ENCODE results near the gene RBM33.

RBM33 gene

DNA sequence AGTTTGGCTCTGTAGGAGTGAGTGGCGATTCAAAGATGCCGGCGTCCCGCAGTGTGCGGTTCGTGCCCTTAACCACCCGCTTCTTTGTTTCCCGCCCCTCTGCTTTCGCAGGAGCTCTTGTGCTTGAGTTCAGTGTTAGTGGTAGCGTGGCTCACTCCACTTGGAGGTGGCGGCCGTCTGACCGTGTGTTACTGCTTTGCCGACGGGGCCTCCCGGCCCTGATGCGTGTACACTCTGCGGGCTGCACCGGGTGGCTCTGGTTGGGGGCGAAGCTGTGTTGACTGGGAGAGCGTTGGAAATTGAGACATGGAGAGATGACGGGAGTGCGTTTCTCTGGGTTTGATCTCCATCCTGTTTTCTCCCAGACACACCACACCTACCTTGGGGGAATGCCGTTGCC lies 136.4 kb downstream of the RBM33 start:
- Histone ChIP-seq H3K4me1 (ENCODE audit: control insufficient read depth, insufficient read depth, low read length) (no peaks in the 10 kb centered on the region), H3K36me3 (ENCODE audit: control insufficient read depth in 2 of 2, insufficient read depth in 1 of 2, low read length in 2 of 2) (peaks cover 0 to 77% of the 10 kb centered on the region in 2 experiments; a peak in 1 of 3 replicates), H3K4me3 (ENCODE audit: low read depth, low read length) (no peak overlapping the region), H3K27ac (ENCODE audit: extremely low read depth, low read depth, low read length) (no peak overlapping the region), H3K9me3 (ENCODE audit: control insufficient read depth, insufficient read depth, low read depth, low read length) (no peaks in the 10 kb centered on the region)
- ChIA-PET POLR2A (no interaction called here), CTCF (interaction anchor here (0.6 kb wide), 1 partner anchor 400 kb away, joined by 3 read pairs; no protein-coding TSS in a partner anchor)
- no peak for TF ChIP-seq ZNF157 (tag by site-specific recombination; IDR thresholded peaks at IDR 0.05)
- no peak for TF ChIP-seq ZNF624 (tag by site-specific recombination; IDR thresholded peaks at IDR 0.05)

DNA sequence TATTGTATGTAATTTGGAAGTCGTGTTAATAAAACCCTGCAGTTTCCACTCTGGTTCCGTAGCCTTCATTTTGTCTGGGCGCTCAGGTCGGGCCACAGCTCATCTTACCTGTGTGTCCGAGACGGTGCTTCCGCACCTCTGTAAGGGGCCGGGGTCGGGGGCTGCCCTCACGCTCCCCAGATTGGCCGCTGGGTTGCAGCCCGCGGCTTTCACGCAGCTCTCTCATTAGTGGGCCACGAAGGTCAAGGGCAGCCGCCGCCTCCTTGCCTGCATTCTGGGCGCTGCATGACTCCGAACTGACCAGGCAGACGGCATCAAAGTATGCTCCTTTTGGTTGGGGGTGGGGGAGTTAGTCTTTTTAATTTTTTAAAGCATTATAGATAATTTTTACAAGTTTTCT lies 137.0 kb downstream of the RBM33 start:
- ChIA-PET POLR2A (no interaction called here), CTCF (no interaction called here)
- TF ChIP-seq ZFP41 (tag by site-specific recombination; IDR thresholded peaks at IDR 0.05; ENCODE audit: borderline replicate concordance) (no peak), ZNF16 (tag by site-specific recombination; IDR thresholded peaks at IDR 0.05; ENCODE audit: low read depth) (no peak), KLF7 (tag by site-specific recombination; IDR thresholded peaks at IDR 0.05; ENCODE audit: borderline replicate concordance) (no peak), SALL2 (tag by site-specific recombination; IDR thresholded peaks at IDR 0.05; ENCODE audit: borderline replicate concordance) (no peak), ZBTB44 (tag by site-specific recombination; IDR thresholded peaks at IDR 0.05) (no peak), ZSCAN30 (tag by site-specific recombination; IDR thresholded peaks at IDR 0.05) (no peak), ZNF280D (tag by site-specific recombination; IDR thresholded peaks at IDR 0.05) (no peak), ZNF623 (tag by site-specific recombination; IDR thresholded peaks at IDR 0.05) (no peak)
- no peaks in the 10 kb centered on the region for H3K9me3 ChIP-seq (ENCODE audit: control insufficient read depth, insufficient read depth, low read depth, low read length)
- H3K36me3 ChIP-seq (ENCODE audit: control insufficient read depth in 2 of 2, insufficient read depth in 1 of 2, low read length in 2 of 2): peaks cover 0 to 72% of the 10 kb centered on the region in 2 experiments; a peak in 1 of 3 replicates
- H3K27ac ChIP-seq (ENCODE audit: extremely low read depth, low read depth, low read length): no peak overlapping the region
- no peaks in the 10 kb centered on the region for H3K4me1 ChIP-seq (ENCODE audit: control insufficient read depth, insufficient read depth, low read length)
- no peak overlapping the region for H3K4me3 ChIP-seq (ENCODE audit: low read depth, low read length)

GRCh38 chr7:155782466-155782865 lies 138.0 kb downstream of the RBM33 start:
- no peaks in the 10 kb centered on the region for H3K9me3 ChIP-seq (ENCODE audit: control insufficient read depth, insufficient read depth, low read depth, low read length)
- TF ChIP-seq FEZF1 (tag by site-specific recombination; IDR thresholded peaks at IDR 0.05): no peak
- no peak for TF ChIP-seq ZNF2 (tag by site-specific recombination; IDR thresholded peaks at IDR 0.05)
- no peak for TF ChIP-seq ZBTB48 (tag by site-specific recombination; IDR thresholded peaks at IDR 0.05)
- no peak for TF ChIP-seq ZNF777 (tag by site-specific recombination; IDR thresholded peaks at IDR 0.05; ENCODE audit: borderline replicate concordance)
- no peak for TF ChIP-seq ZNF114 (tag by site-specific recombination; IDR thresholded peaks at IDR 0.05)
- TF ChIP-seq ZNF280D (tag by site-specific recombination; IDR thresholded peaks at IDR 0.05): no peak
- TF ChIP-seq SCRT1 (tag by site-specific recombination; IDR thresholded peaks at IDR 0.05; ENCODE audit: borderline replicate concordance): no peak
- TF ChIP-seq ZNF311 (tag by site-specific recombination; IDR thresholded peaks at IDR 0.05; ENCODE audit: borderline replicate concordance): no peak
- no peak for TF ChIP-seq GLIS1 (tag by site-specific recombination; IDR thresholded peaks at IDR 0.05)
- no peak for TF ChIP-seq ZNF473 (tag by site-specific recombination; IDR thresholded peaks at IDR 0.05)
- TF ChIP-seq ZNF350 (tag by site-specific recombination; IDR thresholded peaks at IDR 0.05): no peak
- no peak for TF ChIP-seq ZBTB21 (tag by site-specific recombination; IDR thresholded peaks at IDR 0.05)
- TF ChIP-seq PRDM1 (tag by site-specific recombination; IDR thresholded peaks at IDR 0.05): no peak
- TF ChIP-seq SETDB1 (IDR thresholded peaks at IDR 0.05; ENCODE audit: insufficient read length, low read length): no peak
- TF ChIP-seq SP2 (tag by site-specific recombination; IDR thresholded peaks at IDR 0.05): no peak
- no peak for TF ChIP-seq ZNF677 (tag by site-specific recombination; IDR thresholded peaks at IDR 0.05)
- no peak for TF ChIP-seq ZNF48 (tag by site-specific recombination; IDR thresholded peaks at IDR 0.05)
- no peak for TF ChIP-seq ZNF366 (tag by site-specific recombination; conservative IDR thresholded peaks at IDR 0.05)
- H3K27ac ChIP-seq (ENCODE audit: extremely low read depth, low read depth, low read length): no peak overlapping the region
- ChIA-PET POLR2A (no interaction called here), CTCF (no interaction called here)
- H3K4me3 ChIP-seq (ENCODE audit: low read depth, low read length): no peak overlapping the region
- H3K36me3 ChIP-seq (ENCODE audit: control insufficient read depth in 2 of 2, insufficient read depth in 1 of 2, low read length in 2 of 2): peaks cover 0 to 62% of the 10 kb centered on the region in 2 experiments; a peak in 1 of 3 replicates
- no peaks in the 10 kb centered on the region for H3K4me1 ChIP-seq (ENCODE audit: control insufficient read depth, insufficient read depth, low read length)
